ENCODE results near the gene MACROD2. TPM values are rescaled to one million over a fixed set of nuclear protein-coding genes. Genes with fewer than 3 reads are reported as not detected.

MACROD2 gene
- polyA plus RNA-seq, 1 donor from 2014 or later: 23.2 TPM

DNA sequence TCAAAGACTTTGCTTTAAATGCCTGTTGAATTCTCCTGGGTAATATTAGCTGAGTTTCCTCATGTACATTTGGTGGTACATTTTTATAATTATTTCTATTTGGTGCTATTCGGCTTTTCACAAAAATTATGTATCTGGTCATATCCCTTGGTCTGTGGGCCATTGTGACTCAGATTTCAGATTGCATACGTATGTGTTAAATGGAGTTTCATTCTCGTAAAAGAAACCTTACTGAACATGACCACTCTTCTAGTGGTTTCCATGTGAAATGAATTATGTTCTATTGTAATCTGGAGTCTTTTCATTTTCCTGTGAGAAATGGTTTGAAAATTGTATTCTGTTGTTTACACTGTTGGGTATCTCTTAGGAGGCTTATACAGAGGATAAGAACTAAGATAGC lies 728.3 kb downstream of the MACROD2 start (continued):
- TF ChIP-seq, protein P1, sequence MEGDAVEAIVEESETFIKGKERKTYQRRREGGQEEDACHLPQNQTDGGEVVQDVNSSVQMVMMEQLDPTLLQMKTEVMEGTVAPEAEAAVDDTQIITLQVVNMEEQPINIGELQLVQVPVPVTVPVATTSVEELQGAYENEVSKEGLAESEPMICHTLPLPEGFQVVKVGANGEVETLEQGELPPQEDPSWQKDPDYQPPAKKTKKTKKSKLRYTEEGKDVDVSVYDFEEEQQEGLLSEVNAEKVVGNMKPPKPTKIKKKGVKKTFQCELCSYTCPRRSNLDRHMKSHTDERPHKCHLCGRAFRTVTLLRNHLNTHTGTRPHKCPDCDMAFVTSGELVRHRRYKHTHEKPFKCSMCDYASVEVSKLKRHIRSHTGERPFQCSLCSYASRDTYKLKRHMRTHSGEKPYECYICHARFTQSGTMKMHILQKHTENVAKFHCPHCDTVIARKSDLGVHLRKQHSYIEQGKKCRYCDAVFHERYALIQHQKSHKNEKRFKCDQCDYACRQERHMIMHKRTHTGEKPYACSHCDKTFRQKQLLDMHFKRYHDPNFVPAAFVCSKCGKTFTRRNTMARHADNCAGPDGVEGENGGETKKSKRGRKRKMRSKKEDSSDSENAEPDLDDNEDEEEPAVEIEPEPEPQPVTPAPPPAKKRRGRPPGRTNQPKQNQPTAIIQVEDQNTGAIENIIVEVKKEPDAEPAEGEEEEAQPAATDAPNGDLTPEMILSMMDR (IDR thresholded peaks at IDR 0.05; ENCODE audit: poor library complexity, severe bottlenecking): no peak
- TF ChIP-seq POLR2AphosphoS5 (IDR thresholded peaks at IDR 0.05) (no peak), EZH2 (IDR thresholded peaks at IDR 0.05; ENCODE audit: borderline replicate concordance, insufficient read depth, low read length, poor library complexity, severe bottlenecking) (no peak)

- no peaks in the 10 kb centered on the region for H3K9me2 ChIP-seq (ENCODE audit: insufficient read depth, low read length)
These were observed 728.7 kb downstream of the MACROD2 start for GRCh38 chr20:14724036-14724435.

More at GRCh38 chr20:14724036-14724435, 728.7 kb downstream of the MACROD2 start:
- no peak overlapping the region for H3K4me3 ChIP-seq (ENCODE audit: low read length)
- no peak overlapping the region for H3K9ac ChIP-seq (ENCODE audit: low read length)
- H3K27me3 ChIP-seq (ENCODE audit: insufficient read depth, low read depth, low read length): no peaks in the 10 kb centered on the region
- no peak overlapping the region for H3K4me2 ChIP-seq (ENCODE audit: low read length)
- H3F3A ChIP-seq (ENCODE audit: insufficient read depth, low read length, poor library complexity, severe bottlenecking): no peaks in the 10 kb centered on the region
- no peaks in the 10 kb centered on the region for H3K9me3 ChIP-seq (ENCODE audit: low read length)
- H4K20me1 ChIP-seq (ENCODE audit: insufficient read depth): no peaks in the 10 kb centered on the region
- H3K27ac ChIP-seq (ENCODE audit: low read length): no peak overlapping the region
- no peak for TF ChIP-seq SMC3 (conservative IDR thresholded peaks at IDR 0.05; ENCODE audit: poor library complexity)
- TF ChIP-seq RAD21 (conservative IDR thresholded peaks at IDR 0.05): no peak
- TF ChIP-seq, protein P1 (IDR thresholded peaks at IDR 0.05; ENCODE audit: poor library complexity, severe bottlenecking): no peak
- no peak for TF ChIP-seq EZH2 (IDR thresholded peaks at IDR 0.05; ENCODE audit: borderline replicate concordance, insufficient read depth, low read length, poor library complexity, severe bottlenecking)
- no peak for TF ChIP-seq REST (IDR thresholded peaks at IDR 0.05; ENCODE audit: borderline replicate concordance)
- TF ChIP-seq EP300 (conservative IDR thresholded peaks at IDR 0.05; ENCODE audit: poor library complexity, severe bottlenecking): no peak
- no peak for TF ChIP-seq MXI1 (conservative IDR thresholded peaks at IDR 0.05; ENCODE audit: poor library complexity, severe bottlenecking)
- TF ChIP-seq TAF1 (IDR thresholded peaks at IDR 0.05; ENCODE audit: low read depth): no peak
- TF ChIP-seq POLR2AphosphoS5 (IDR thresholded peaks at IDR 0.05): no peak
- no peaks in the 10 kb centered on the region for H3K36me3 ChIP-seq (ENCODE audit: insufficient read depth, low read length)
- no peaks in the 10 kb centered on the region for H3K79me2 ChIP-seq (replicated peaks; ENCODE audit: insufficient read depth, low read length)
- no peak overlapping the region for H2AFZ ChIP-seq (ENCODE audit: low read depth, low read length)
